Testis (tissue), 3 donors: ENCODE measurements around the gene IFNL3. TPM values are rescaled to one million over a fixed set of nuclear protein-coding genes. Genes with fewer than 3 reads are reported as not detected.

Source experiments
- DNase-seq: peaks from one replicate; pipeline ENCODE4 v3.0.0-alpha.2; 2019
- H3K27ac ChIP-seq, 2 donors: fragments of 200-600 bp; sonication (generic); one replicate each; pipeline ENCODE4 v1.5.1; 2019
- H3K27me3 ChIP-seq: fragments of 200-600 bp; sonication (generic); one replicate; pipeline ENCODE4 v1.5.1; 2019
- H3K36me3 ChIP-seq: fragments of 200-600 bp; sonication (generic); one replicate; pipeline ENCODE4 v1.5.1; 2017; ENCODE audit warnings: low read depth; ENCODE audit errors: missing control alignments
- H3K4me1 ChIP-seq: fragments of 200-600 bp; sonication (generic); one replicate; pipeline ENCODE4 v1.5.1; 2019
- H3K4me3 ChIP-seq, 2 donors: fragments of 200-600 bp; sonication (generic); one replicate each; pipeline ENCODE4 v1.5.1; 2017 to 2019
- H3K9me3 ChIP-seq: fragments of 200-600 bp; sonication (generic); one replicate; pipeline ENCODE4 v1.5.1; 2017
- CTCF ChIP-seq, 3 experiments: fragments of 450-650 bp in 2 of 3; fragments of 200-600 bp in 1 of 3; sonication (generic) in 1 of 3; IDR thresholded peaks; one replicate each; pipeline ENCODE4 v1.5.1; 2016 to 2019; ENCODE audit warnings: antibody characterized with exemption in 3 of 3, mild to moderate bottlenecking in 2 of 3, moderate library complexity in 1 of 3
- POLR2A ChIP-seq: fragments of 450-650 bp; IDR thresholded peaks from one replicate; pipeline ENCODE4 v1.6.1; 2017; ENCODE audit warnings: antibody characterized with exemption, mild to moderate bottlenecking, moderate library complexity
- WGBS, 2 donors: methylation state at CpG; one replicate each; pipeline ENCODE4 v1.1.5; 2018; 5-methylcytosine and 5-hydroxymethylcytosine counted together
- intact Hi-C: fragments of 100-400 bp; cut with DNase I; formaldehyde crosslinking; loops from one replicate; pipeline ENCODE4 v1.15.1; 2023; ENCODE audit warnings: low total_unique reads
- polyA plus RNA-seq: library from polyadenylated mRNA; stranded (reverse); fragments of 350-450 nt; fragmentation: Illumina TruSeq; extraction: RNeasy Lipid Tissue Mini Kit (QIAGEN cat#74804); gene quantifications from one replicate; pipeline ENCODE4 v1.2.3, GENCODE V29; 2014; ENCODE audit warnings: low read depth, low replicate concordance; ENCODE audit not compliant: insufficient read depth
- total RNA-seq, 2 donors: library from RNA; depleted of rRNA; stranded (reverse); fragments of >200 nt; gene quantifications; one replicate each; pipeline ENCODE4 v1.2.3, GENCODE V29; 2016

Gene IFNL3
- total and polyA plus RNA-seq, 3 donors from 2014 or later = not detected

GRCh38 chr19:39194832-39195542 is 49.8 kb downstream of the IFNL3 start:
- H3K27me3 ChIP-seq = no peaks in the 10 kb centered on the region
- 63 to 75% methylated on average over 9 of the region's 9 CpGs for WGBS, 2 donors
- peaks cover 3% of the 10 kb centered on the region for H3K4me1 ChIP-seq
- no peaks in the 10 kb centered on the region for H3K36me3 ChIP-seq
- no peak for TF ChIP-seq POLR2A
- TF ChIP-seq CTCF (IDR thresholded peaks at IDR 0.05) = no peak
- intact Hi-C loops = no loop called here
- no peaks in the 10 kb centered on the region for H3K9me3 ChIP-seq
- DNase-seq = no peak
- H3K4me3 ChIP-seq = no peak overlapping the region
- H3K27ac ChIP-seq = no peak overlapping the region

- H3K9me3 ChIP-seq = no peaks in the 10 kb centered on the region
- no peak overlapping the region for H3K27ac ChIP-seq
- no peak for TF ChIP-seq CTCF (IDR thresholded peaks at IDR 0.05)
- no peak for TF ChIP-seq POLR2A
- H3K36me3 ChIP-seq = no peaks in the 10 kb centered on the region
- DNase-seq = no peak
- H3K27me3 ChIP-seq = no peaks in the 10 kb centered on the region
- WGBS, 2 donors = 37 to 43% methylated on average over 8 of the region's 8 CpGs
- intact Hi-C loops = no loop called here
- peaks cover 3% of the 10 kb centered on the region for H3K4me1 ChIP-seq
- H3K4me3 ChIP-seq = no peak overlapping the region
These were observed 51.0 kb downstream of the IFNL3 start for GRCh38 chr19:39193803-39194202.

Other genes with a start within 250 kb of the IFNL3 start
- gene FBXO27, start 212.5 kb downstream of the IFNL3 start, total RNA-seq = 10 to 100 TPM; 11.3 to 16.5 TPM
- gene FBXO27, start 212.5 kb downstream of the IFNL3 start, polyA plus RNA-seq = 15.5 TPM
- not detected for gene ACP7, start 160.6 kb downstream of the IFNL3 start, total RNA-seq
- not detected for gene ACP7, start 160.6 kb downstream of the IFNL3 start, polyA plus RNA-seq
- gene PAK4, start 119.2 kb downstream of the IFNL3 start, total RNA-seq = 10 to 100 TPM; 84.3 to 88.3 TPM
- gene PAK4, start 119.2 kb downstream of the IFNL3 start, polyA plus RNA-seq = 61.0 TPM
- 1 to 10 TPM; 1.1 to 1.3 TPM for gene NCCRP1, start 48.0 kb downstream of the IFNL3 start, total RNA-seq
- 0.73 TPM for gene NCCRP1, start 48.0 kb downstream of the IFNL3 start, polyA plus RNA-seq
- gene SYCN, start 40.7 kb downstream of the IFNL3 start, total RNA-seq = 100 to 1,000 TPM in 1 of 2 donors, 10 to 100 TPM in 1; 98.0 to 192 TPM
- 36.5 TPM for gene SYCN, start 40.7 kb downstream of the IFNL3 start, polyA plus RNA-seq
- not detected for gene IFNL4, start 3.9 kb upstream of the IFNL3 start, total RNA-seq
- not detected for gene IFNL4, start 3.9 kb upstream of the IFNL3 start, polyA plus RNA-seq
- under 1 TPM in 1 of 2 donors, not detected in 1; 0.43 TPM for gene IFNL2, start 23.4 kb upstream of the IFNL3 start, total RNA-seq
- gene IFNL2, start 23.4 kb upstream of the IFNL3 start, polyA plus RNA-seq = not detected
- not detected for gene IFNL1, start 51.4 kb upstream of the IFNL3 start, total RNA-seq
- gene IFNL1, start 51.4 kb upstream of the IFNL3 start, polyA plus RNA-seq = not detected
- gene LRFN1, start 75.9 kb upstream of the IFNL3 start, total RNA-seq = 1 to 10 TPM; 3.5 to 4.0 TPM
- 1.4 TPM for gene LRFN1, start 75.9 kb upstream of the IFNL3 start, polyA plus RNA-seq
- 1 to 10 TPM; 2.4 to 3.7 TPM for gene GMFG, start 91.0 kb upstream of the IFNL3 start, total RNA-seq
- 19.5 TPM for gene GMFG, start 91.0 kb upstream of the IFNL3 start, polyA plus RNA-seq
- 100 to 1,000 TPM; 228 to 276 TPM for gene SAMD4B, start 97.4 kb upstream of the IFNL3 start, total RNA-seq
- 159 TPM for gene SAMD4B, start 97.4 kb upstream of the IFNL3 start, polyA plus RNA-seq
- 10 to 100 TPM; 70.7 to 74.6 TPM for gene PAF1, start 146.1 kb upstream of the IFNL3 start, total RNA-seq
- 154 TPM for gene PAF1, start 146.1 kb upstream of the IFNL3 start, polyA plus RNA-seq
- 10 to 100 TPM; 46.1 to 53.5 TPM for gene MED29, start 146.4 kb upstream of the IFNL3 start, total RNA-seq
- 38.9 TPM for gene MED29, start 146.4 kb upstream of the IFNL3 start, polyA plus RNA-seq
- 10 to 100 TPM; 46.4 to 90.9 TPM for gene ZFP36, start 161.8 kb upstream of the IFNL3 start, total RNA-seq
- 77.7 TPM for gene ZFP36, start 161.8 kb upstream of the IFNL3 start, polyA plus RNA-seq
- 10 to 100 TPM; 22.6 to 32.8 TPM for gene PLEKHG2, start 167.7 kb upstream of the IFNL3 start, total RNA-seq
- 29.2 TPM for gene PLEKHG2, start 167.7 kb upstream of the IFNL3 start, polyA plus RNA-seq
- 1,000 to 10,000 TPM in 1 of 2 donors, 100 to 1,000 TPM in 1; 628 to 1,122 TPM for gene RPS16, start 190.9 kb upstream of the IFNL3 start, total RNA-seq
- gene RPS16, start 190.9 kb upstream of the IFNL3 start, polyA plus RNA-seq = 1,146 TPM
- 100 to 1,000 TPM; 363 to 366 TPM for gene SUPT5H, start 200.6 kb upstream of the IFNL3 start, total RNA-seq
- 359 TPM for gene SUPT5H, start 200.6 kb upstream of the IFNL3 start, polyA plus RNA-seq
- gene TIMM50, start 235.8 kb upstream of the IFNL3 start, total RNA-seq = 10 to 100 TPM; 80.6 to 96.1 TPM
- 130 TPM for gene TIMM50, start 235.8 kb upstream of the IFNL3 start, polyA plus RNA-seq